IMR-90 (cell line): Measurements from ENCODE around the gene NBEAL1.

Experiments used
- CEBPB ChIP-seq: IDR thresholded peaks from 2 replicates; pipeline ENCODE4 v1.6.1; 2012; ENCODE audit warnings: low read depth, low read length, improper control_type of control experiment
- POLR2A ChIP-seq: IDR thresholded peaks from 2 replicates; pipeline ENCODE4 v1.6.1; 2012; ENCODE audit warnings: mild to moderate bottlenecking, low read depth, low read length
- TF ChIP-seq, protein P1 (sequence below): conservative IDR thresholded peaks from 2 replicates; pipeline ENCODE4 v1.5.1; 2012; ENCODE audit warnings: mild to moderate bottlenecking, low read depth, low read length, improper control_type of control experiment
- TF ChIP-seq, protein P2 (sequence below): fragments of 150-350 bp; IDR thresholded peaks from 2 replicates; pipeline ENCODE4 v1.6.1; 2016; ENCODE audit warnings: low read depth, mild to moderate bottlenecking, low read length, moderate library complexity, borderline replicate concordance
- TF ChIP-seq, protein P3 (sequence below): fragments of 150-350 bp; IDR thresholded peaks from 2 replicates; pipeline ENCODE4 v1.6.1; 2017; ENCODE audit warnings: mild to moderate bottlenecking, antibody characterized with exemption, low read length, low read depth

DNA sequence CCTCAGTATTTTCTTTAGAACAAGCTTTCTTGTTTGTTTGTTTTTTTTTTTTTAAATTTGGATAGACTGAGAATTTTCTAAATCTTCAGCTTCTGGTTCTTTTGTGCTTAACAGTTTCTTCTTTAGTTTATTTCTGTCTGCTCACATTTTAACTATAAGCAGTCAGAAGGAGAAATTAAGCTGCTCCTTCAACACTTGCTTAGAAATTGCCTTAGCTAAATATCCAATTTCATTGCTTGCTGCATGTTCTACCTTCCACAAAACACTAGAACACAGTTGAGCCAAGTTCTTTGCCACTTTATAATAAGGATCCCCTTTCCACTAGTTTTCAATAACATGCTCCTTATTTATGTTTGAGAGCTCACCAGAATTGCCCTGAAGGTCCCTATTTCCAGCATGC lies 57.7 kb downstream of the NBEAL1 start:
- TF ChIP-seq, protein P1, sequence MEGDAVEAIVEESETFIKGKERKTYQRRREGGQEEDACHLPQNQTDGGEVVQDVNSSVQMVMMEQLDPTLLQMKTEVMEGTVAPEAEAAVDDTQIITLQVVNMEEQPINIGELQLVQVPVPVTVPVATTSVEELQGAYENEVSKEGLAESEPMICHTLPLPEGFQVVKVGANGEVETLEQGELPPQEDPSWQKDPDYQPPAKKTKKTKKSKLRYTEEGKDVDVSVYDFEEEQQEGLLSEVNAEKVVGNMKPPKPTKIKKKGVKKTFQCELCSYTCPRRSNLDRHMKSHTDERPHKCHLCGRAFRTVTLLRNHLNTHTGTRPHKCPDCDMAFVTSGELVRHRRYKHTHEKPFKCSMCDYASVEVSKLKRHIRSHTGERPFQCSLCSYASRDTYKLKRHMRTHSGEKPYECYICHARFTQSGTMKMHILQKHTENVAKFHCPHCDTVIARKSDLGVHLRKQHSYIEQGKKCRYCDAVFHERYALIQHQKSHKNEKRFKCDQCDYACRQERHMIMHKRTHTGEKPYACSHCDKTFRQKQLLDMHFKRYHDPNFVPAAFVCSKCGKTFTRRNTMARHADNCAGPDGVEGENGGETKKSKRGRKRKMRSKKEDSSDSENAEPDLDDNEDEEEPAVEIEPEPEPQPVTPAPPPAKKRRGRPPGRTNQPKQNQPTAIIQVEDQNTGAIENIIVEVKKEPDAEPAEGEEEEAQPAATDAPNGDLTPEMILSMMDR, result no peak
- TF ChIP-seq, protein P2, sequence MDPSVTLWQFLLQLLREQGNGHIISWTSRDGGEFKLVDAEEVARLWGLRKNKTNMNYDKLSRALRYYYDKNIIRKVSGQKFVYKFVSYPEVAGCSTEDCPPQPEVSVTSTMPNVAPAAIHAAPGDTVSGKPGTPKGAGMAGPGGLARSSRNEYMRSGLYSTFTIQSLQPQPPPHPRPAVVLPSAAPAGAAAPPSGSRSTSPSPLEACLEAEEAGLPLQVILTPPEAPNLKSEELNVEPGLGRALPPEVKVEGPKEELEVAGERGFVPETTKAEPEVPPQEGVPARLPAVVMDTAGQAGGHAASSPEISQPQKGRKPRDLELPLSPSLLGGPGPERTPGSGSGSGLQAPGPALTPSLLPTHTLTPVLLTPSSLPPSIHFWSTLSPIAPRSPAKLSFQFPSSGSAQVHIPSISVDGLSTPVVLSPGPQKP, result no peak
- no peak for TF ChIP-seq POLR2A
- no peak for TF ChIP-seq CEBPB
- TF ChIP-seq, protein P3, sequence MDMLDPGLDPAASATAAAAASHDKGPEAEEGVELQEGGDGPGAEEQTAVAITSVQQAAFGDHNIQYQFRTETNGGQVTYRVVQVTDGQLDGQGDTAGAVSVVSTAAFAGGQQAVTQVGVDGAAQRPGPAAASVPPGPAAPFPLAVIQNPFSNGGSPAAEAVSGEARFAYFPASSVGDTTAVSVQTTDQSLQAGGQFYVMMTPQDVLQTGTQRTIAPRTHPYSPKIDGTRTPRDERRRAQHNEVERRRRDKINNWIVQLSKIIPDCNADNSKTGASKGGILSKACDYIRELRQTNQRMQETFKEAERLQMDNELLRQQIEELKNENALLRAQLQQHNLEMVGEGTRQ, result no peak
